Stimulated activated naive CD8-positive, alpha-beta T cell treated with anti-CD3 and anti-CD28 coated beads, Interleukin-15, amount 100 ng/mL, for 72 hours (primary cell): ENCODE data around the gene RRP9.
"Not testable (repeated sequence)": the region's sequence is repeated elsewhere in the genome, so short reads cannot be mapped to it uniquely, and the experiment has no call there.

Experiments used
- ATAC-seq: fragments of 150-1000 bp; cut with Tn5 transposase; 2 replicates; pipeline ENCODE4 v1.10.0; 2021; ENCODE audit warnings: mild to moderate bottlenecking, moderate library complexity
- DNase-seq, 2 donors: peaks; one replicate each; pipeline ENCODE4 v3.0.0; 2021 to 2022
- H3K27ac Mint-ChIP-seq, 2 donors: one replicate each; pipeline ENCODE4 v1.8.0; 2022; ENCODE audit warnings: mild to moderate bottlenecking in 2 of 2, mixed read lengths in 2 of 2, moderate library complexity in 2 of 2
- H3K27me3 Mint-ChIP-seq: one replicate; pipeline ENCODE4 v1.8.0; 2022; ENCODE audit warnings: mixed read lengths
- H3K4me1 Mint-ChIP-seq: one replicate; pipeline ENCODE4 v1.8.0; 2022; ENCODE audit warnings: mild to moderate bottlenecking, mixed read lengths
- H3K4me3 Mint-ChIP-seq, 2 donors: one replicate each; pipeline ENCODE4 v1.8.0; 2022; ENCODE audit warnings: mild to moderate bottlenecking in 2 of 2, mixed read lengths in 2 of 2, moderate library complexity in 1 of 2
- H3K9me3 Mint-ChIP-seq, 2 donors: one replicate each; pipeline ENCODE4 v1.8.0; 2022; ENCODE audit warnings: mixed read lengths in 2 of 2

Gene RRP9

DNA sequence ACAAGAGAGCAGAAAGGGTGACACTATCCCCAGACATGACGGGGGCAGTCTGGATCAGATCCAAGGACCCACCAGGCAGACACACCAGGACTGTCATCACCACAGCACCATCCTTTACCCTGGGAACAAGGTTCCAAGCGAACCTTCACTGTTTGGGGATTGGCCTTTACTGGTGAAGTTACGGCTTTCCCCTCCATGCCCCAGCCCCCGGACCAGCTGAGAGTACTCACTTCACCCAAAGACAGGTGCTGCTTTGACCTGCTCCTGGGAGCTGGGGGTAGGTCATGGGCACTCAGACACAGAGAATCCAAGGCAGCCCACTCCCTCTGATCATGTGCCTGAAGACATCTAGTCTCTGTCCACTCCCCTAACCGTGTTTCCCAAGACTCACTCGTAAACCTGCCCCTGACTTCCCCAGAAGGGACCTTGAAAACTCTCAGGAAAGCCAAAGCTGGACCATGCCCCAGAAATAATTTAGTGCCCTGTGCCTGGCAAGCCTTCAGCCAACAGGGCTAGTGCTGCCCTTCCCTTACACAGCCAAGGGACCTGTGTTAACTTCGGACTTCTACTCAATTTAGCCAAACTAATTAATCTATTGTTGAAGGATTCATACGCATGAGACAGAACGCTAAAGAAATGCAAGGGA lies 2.8 kb downstream of the RRP9 start:
- no peaks in the 10 kb centered on the region for H3K9me3 Mint-ChIP-seq
- peaks cover 56% of the 10 kb centered on the region for H3K4me1 Mint-ChIP-seq
- H3K27ac Mint-ChIP-seq = peak overlapping the region; percentile 26 to 84
- DNase-seq (no peak), ATAC-seq (no peak)
- peak overlapping the region in 1 of 2 donors; percentile 18 for H3K4me3 Mint-ChIP-seq
- H3K27me3 Mint-ChIP-seq = no peaks in the 10 kb centered on the region

DNA sequence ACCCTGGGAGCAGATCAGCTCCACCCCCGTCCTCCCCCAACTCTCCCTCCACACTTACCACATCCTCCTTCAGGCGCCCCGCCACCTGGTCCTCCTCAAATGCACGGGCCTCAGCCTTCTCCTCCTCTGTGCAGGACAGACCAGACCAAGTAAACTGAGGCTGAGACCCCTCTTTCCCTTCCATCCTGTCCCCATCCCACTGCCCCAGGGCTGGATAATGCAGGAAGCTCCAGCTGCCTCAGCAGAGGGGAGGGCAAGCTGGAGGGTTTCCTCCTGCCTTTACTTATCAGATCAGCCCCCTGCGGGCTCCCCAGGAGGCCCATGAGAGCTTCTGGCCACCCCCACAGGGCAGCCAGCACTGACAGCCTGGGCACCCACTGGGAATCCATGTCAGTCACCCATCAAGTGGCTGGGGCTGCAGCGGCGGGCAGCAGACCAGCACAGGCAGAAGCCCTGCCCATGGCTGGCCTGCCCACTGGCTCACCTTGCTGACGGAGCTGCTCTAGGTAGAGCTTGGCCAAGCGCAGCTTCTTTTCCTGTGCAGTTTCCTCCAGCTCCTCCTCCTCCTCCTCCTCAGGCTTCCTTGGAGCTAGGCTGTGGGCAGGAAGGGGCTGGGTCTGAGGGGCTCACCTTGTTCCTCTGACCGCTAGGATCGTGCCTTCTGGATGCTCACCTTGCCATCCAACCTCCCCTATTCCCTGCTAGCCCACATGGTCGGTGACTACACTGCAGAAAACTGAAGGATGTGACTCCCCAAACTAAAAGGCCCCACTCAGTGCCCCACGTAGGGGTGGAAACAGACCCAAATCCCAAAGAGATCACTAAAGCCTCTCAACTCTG lies 3.9 kb downstream of the RRP9 start:
- H3K4me3 Mint-ChIP-seq = no peak overlapping the region
- H3K4me1 Mint-ChIP-seq = peaks cover 51% of the 10 kb centered on the region
- H3K9me3 Mint-ChIP-seq = no peaks in the 10 kb centered on the region
- ATAC-seq (no peak), DNase-seq (no peak)
- no peaks in the 10 kb centered on the region for H3K27me3 Mint-ChIP-seq
- peak overlapping the region; percentile 44 to 84 for H3K27ac Mint-ChIP-seq

DNA sequence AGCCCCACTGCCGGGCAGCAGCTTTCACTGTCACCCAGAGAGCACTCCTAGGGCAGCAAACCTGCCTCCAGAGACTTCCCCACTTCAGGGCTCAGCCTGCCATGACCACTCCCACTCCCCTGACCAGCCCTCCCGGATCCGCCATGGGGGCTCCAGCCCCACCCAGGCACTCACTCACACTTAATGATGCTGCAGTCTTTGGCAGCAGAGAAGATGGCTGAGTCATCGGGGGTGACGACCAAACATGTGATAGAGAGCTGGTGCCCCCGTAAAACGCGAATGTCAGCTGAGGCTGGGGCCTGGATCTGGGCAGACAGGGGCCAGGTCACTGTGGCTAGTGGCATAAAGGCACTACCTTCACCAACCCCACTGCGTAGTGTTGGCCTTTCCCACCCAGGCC lies 4.7 kb downstream of the RRP9 start:
- Mint-ChIP-seq H3K9me3 (no peaks in the 10 kb centered on the region), H3K4me3 (no peak overlapping the region), H3K27ac (no peak overlapping the region), H3K27me3 (no peaks in the 10 kb centered on the region), H3K4me1 (peaks cover 43% of the 10 kb centered on the region)
- ATAC-seq (no peak), DNase-seq (no peak)

DNA sequence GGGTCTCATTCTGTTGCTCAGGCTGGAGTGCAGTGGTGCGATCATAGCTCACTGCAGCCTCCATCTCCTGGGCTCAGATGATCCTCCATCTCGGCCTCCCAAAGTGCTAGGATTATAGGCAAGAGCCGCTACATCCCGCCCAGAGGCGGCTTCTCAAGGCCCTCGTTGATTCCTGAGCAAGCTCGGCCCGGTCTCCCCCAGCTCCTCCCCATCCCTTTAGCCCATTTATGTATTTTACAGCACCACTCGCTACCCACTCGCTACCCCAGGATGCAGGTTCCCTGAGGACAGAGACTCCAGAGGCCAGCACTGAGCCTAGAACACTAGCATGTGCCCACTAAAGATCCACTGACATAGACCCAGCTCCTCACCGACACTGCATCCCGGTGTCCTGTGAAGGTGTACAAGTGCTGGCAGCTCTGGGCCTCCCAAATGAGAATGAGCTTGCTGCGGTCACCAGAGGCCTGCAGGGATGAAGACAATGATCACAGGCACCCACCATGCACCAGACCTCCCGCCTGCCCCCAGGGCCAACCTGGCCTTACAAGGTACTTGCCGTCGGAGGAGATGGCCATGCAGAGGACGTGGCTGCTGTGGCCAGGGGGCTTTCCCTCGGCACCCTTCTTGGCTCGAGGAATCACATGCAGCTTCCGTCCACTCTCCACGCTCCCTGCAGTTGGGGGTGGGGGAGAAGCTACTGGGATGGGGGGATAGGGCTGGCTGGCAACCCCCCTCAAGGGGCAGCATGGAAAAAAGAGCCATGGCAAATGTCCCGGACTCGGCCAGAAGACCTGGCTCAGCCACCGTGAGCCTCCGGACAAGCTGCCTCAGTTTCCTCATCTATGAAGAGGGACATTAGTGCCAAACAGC lies 5.6 kb downstream of the RRP9 start:
- Mint-ChIP-seq H3K4me1 (peaks cover 41% of the 10 kb centered on the region), H3K4me3 (no peak overlapping the region), H3K27ac (no peak overlapping the region), H3K9me3 (no peaks in the 10 kb centered on the region), H3K27me3 (no peaks in the 10 kb centered on the region)
- DNase-seq (no peak), ATAC-seq (no peak)

DNA sequence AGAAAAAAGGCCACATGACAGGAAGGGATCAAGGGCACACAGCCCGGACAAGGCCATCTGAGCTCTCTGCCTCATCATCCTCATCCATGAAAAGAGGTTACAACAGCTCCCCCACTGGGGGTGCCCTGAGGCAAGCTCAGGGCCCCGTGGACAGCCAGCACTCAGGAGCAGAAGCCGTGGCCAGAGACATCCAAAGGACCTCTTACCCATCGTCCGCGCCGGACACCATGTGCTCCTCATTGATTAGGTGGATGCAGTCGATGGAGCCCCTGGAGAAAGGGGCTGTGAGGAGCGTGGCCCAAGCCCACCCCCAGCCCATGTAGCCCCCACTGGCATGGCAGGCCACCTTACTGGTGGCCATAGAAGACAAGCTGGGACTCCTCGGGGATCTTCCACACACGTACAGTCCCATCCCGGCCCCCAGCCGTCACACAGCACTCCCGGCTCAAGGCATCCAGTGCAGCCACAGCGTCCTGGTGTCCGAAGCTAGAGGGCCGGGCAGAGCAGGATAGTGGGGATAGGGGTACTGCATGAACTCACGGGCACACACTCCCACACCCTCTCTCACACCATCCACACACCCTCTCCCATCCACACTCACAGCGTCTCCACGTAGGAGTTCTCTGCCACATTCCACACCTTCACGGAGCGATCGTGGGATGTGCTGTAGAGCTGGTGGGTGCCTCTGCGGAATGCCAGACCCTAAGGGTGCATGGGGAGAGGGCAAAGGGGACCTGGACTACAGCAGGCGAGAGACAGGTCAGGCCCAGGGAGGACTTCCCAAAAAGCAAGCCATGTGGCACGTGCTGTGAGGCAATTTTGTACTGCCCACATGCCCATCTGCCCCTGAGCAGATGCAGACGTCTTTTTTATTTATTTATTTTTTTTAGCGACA lies 6.5 kb downstream of the RRP9 start:
- H3K4me3 Mint-ChIP-seq = no peak overlapping the region
- no peaks in the 10 kb centered on the region for H3K9me3 Mint-ChIP-seq
- H3K27ac Mint-ChIP-seq = peak overlapping the region in 1 of 2 donors; percentile 27
- H3K4me1 Mint-ChIP-seq = peaks cover 33% of the 10 kb centered on the region
- no peaks in the 10 kb centered on the region for H3K27me3 Mint-ChIP-seq
- ATAC-seq = no peak
- DNase-seq = no peak

DNA sequence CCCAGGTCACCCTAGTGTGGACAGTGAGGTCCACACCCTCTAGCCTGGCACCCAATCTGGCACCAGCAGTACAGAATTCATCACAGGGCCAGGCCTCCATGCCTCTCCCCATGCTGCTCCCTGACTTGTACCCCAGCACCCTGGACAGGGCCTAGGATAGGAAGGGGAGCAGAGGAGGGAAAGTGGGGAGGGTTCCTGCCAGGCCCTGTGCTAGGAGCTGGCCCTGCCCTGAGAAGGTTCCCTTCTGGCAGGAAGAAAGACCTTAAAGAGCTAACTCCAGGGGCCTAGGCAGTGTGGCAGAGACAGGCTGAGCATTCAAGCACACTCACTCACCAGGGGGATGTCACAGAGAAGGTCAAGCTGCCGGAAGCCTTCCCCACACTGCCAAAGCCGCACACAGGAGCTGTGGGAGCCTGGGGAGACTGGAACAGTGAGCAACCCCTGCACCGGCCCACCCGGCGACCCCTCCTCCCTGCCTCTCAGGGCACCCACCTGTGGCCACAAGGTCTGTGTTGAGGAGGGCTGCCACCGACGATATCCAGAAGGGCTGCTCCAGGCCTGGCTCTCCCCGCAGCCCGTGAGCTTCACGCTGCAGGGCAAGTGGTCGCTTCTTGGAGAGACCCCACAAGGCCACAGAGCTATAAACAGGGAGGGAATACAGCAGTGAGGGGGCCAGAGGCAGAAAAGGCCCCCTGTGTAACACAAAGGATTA lies 7.4 kb downstream of the RRP9 start:
- Mint-ChIP-seq H3K4me1 (peaks cover 23% of the 10 kb centered on the region), H3K9me3 (no peaks in the 10 kb centered on the region), H3K4me3 (no peak overlapping the region), H3K27me3 (no peaks in the 10 kb centered on the region), H3K27ac (peak overlapping the region in 1 of 2 donors; percentile 49)
- ATAC-seq = no peak
- no peak for DNase-seq

DNA sequence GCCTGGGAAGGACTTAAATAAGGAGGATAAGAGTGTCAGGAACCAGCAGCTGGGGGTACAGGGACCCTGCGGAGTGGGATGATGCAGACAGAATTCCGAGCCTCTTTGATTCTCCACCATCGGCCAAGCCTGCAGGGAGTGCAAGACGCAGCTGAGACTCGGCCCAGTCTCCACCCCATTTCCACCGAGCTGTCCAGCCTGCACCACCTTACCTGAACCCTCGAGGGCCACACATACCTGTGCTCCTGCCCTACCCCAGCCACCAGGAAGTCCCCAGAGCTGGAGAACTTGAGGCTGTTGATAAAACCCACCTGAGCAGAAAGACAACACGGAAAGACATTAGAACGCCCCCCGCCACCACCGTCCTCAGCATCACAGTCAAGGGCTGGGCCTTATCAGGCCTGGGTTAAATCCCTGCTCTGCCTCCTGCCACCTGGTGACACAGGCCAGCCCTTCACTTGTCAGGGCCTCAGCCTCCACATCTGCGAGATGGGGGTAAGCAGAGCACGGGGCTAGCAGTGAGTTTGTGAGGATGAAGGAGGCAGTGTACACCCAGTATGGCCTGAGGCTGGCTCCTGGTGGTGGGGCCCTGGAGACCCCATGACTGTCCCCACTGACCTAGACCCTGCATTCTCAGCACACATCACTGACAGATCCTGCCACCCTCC lies 8.1 kb downstream of the RRP9 start:
- Mint-ChIP-seq H3K27ac (peak overlapping the region in 1 of 2 donors; percentile 72), H3K4me1 (peaks cover 16% of the 10 kb centered on the region), H3K9me3 (no peaks in the 10 kb centered on the region), H3K4me3 (no peak overlapping the region), H3K27me3 (no peaks in the 10 kb centered on the region)
- ATAC-seq (no peak), DNase-seq (no peak)

DNA sequence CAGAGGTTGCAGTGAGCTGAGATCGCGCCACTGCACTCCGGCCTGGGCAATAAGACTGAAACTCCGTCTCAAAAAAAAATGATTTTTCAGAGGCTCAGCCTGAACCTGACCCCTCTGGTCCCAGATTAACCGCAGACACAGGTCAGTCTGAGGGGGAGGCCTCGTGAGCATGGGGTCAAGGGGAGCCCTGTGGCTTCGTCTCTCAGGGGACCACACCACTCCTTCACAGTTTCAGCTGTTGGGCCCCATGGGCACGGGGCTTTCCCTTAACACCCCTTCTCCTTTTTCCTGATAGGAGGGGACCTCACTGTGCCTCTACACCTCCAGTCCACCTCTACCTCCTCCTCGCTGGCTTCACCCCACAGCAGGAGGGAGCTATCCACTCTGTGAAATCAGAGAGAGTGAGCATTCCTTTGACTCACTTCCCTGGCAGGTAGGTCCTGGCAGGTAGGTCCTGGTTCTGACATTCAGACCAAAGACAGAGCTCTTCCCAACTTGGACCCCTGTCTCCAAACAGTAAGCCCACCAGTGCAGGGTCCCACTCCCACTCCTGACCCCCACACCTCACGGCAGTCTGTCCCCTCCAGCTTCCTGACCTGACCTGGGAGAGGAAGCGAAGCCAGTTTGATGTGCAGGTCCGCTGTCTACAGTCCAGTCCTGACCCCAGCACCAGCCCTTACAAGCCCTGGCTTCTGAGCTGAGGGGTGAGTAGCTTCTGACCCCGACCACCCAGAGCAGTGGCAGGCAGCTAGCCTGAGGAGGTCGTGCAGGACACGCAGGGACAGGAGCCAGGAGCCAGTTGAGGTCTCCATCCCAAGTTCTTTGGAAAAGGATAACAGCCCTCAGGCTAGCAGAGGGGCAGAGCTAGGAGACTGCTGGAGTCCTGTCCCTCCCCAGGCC lies 9.0 kb downstream of the RRP9 start:
- Mint-ChIP-seq H3K9me3 (no peaks in the 10 kb centered on the region), H3K4me3 (no peak overlapping the region), H3K27me3 (no peaks in the 10 kb centered on the region), H3K27ac (no peak overlapping the region), H3K4me1 (peaks cover 7% of the 10 kb centered on the region)
- no peak for ATAC-seq
- no peak for DNase-seq

DNA sequence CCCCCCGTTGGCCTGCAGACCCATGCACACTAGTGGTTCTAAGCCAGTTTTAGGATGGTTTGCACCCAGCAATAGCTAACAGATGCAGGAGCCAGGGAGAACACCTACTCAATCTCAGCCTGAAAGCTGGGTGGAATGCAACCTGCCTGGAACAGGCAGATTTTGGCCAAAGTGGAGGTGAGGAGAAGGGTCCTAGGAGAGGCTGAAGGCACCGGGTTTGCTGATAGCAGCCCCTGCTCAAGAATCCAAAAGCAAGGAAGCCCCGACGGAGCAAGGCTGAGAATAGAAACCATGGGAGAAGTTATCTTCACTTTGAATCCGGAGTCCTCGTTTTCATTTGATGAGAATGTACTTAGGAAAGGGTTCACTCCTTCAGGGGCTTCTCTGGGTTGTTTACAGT lies 9.9 kb downstream of the RRP9 start:
- Mint-ChIP-seq H3K4me3 (no peak overlapping the region), H3K9me3 (no peaks in the 10 kb centered on the region), H3K27me3 (no peaks in the 10 kb centered on the region), H3K27ac (no peak overlapping the region), H3K4me1 (no peaks in the 10 kb centered on the region)
- ATAC-seq (no peak), DNase-seq (no peak)

DNA sequence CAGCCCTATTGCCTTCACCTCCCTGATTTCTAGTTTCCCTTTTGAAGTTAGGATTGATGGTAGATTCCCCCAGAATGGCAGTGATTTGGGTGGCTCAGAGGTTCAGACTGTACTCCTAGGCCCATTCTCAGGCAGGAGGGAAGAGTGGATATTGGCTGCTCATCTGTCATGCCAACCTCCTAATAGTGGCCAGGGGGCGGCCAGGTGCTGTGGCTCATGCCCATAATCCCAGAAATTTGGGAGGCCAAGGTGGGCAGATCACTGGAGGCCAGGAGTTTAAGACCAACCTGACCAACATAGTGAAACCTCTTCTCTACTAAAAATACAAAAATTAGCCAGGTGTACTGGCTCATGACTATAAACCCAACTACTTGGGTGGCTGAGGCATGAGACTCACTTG lies 11.3 kb downstream of the RRP9 start:
- Mint-ChIP-seq H3K27me3 (no peaks in the 10 kb centered on the region), H3K9me3 (no peaks in the 10 kb centered on the region), H3K4me3 (no peak overlapping the region), H3K4me1 (no peaks in the 10 kb centered on the region), H3K27ac (no peak overlapping the region)
- ATAC-seq = no peak
- DNase-seq = no peak

DNA sequence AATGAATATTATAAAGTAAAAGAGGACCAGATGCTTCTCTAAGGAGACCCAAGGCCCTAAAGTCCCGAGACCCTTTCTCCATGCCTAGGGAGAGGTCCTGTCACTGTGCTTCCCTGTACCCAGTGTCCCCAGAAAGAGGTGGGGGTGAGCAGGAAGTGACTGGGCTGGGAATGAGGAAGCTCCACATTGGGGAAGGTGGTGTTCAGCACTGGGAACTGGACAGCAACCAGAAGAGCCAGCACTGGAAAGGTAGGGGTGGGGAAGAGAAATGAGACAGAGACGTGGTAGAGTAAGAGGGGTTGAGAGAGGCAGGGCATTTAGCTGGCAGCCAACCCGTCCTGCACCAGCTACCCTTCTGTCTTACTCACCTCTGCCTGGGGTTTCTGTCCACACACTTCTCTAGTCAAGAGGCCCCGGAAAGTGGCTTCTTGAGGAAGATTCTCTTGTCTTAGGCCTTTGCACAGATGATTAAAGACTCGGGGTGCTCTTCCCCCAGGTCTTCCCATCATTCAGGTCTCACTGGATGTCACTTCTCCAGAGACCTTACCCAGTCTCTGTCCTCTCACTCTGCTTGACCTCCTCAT lies 12.2 kb downstream of the RRP9 start:
- Mint-ChIP-seq H3K4me3 (no peak overlapping the region), H3K4me1 (no peaks in the 10 kb centered on the region), H3K27me3 (no peaks in the 10 kb centered on the region), H3K9me3 (no peaks in the 10 kb centered on the region), H3K27ac (no peak overlapping the region)
- DNase-seq (no peak), ATAC-seq (no peak)

DNA sequence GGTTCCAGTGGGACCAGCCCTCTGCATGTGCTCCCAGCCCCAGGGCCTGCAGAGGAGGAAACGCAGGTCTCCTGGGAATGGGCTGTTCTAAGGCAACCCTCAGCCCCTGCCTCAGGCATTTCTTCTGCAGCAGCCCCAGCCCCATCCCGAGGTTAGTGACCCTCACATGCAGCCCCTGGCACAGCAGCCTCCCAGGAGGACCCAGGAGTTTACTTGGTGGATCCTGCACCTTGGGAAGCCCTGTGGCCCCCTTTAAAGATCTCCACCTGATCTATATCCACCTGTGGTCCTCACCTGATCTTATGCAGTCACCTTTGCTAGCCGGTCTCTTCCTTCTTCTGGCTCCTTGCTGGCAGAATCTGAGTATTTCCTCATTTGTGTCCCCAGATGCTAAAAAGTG lies 12.7 kb downstream of the RRP9 start:
- not testable (repeated sequence) for H3K9me3 Mint-ChIP-seq, H3K4me1 Mint-ChIP-seq, H3K27ac Mint-ChIP-seq, H3K4me3 Mint-ChIP-seq, H3K27me3 Mint-ChIP-seq, DNase-seq, ATAC-seq

DNA sequence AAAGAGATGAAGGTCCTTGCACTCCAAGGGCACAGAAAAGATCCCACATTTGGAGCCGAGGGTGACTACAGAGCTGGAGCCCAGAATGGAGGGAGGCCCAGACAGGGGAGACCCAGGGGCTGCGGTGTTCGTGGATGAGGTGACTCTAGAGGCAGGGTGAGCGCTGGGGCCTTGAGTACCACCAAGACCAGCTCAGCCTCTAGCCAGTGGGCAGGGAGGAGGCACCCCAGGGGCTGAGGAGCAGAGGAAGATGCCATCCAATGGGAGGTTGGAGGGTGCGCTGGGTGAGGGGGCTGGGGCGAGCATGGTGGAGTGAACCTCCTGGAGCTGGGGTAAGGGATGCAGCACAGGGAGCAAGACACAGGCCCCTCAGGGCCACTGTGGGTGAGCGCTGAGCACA lies 13.3 kb downstream of the RRP9 start:
- no peak overlapping the region for H3K27ac Mint-ChIP-seq
- H3K4me3 Mint-ChIP-seq = no peak overlapping the region
- no peaks in the 10 kb centered on the region for H3K4me1 Mint-ChIP-seq
- no peaks in the 10 kb centered on the region for H3K27me3 Mint-ChIP-seq
- ATAC-seq (no peak), DNase-seq (no peak)
- no peaks in the 10 kb centered on the region for H3K9me3 Mint-ChIP-seq
